K562 (cell line): ENCODE results near the gene SRRM5. TPM values are rescaled to one million over a fixed set of nuclear protein-coding genes. Genes with fewer than 3 reads are reported as not detected.

Experiments used
- ATAC-seq: fragments of 200-7000 bp; cut with Tn5 transposase; 3 replicates; pipeline ENCODE4 v1.9.1; 2020; ENCODE audit warnings: moderate library complexity
- BruUV-seq: library from RNA; stranded (reverse); fragments of 400-500 nt; replicated peaks from 2 replicates; lab custom pipeline; 2021; lab: Mats Ljungman, UMichigan
- CTCF ChIA-PET: fragments of 300-600 bp; formaldehyde crosslinking; extraction: SDS; loops from one replicate; lab custom pipeline; 2021; ENCODE audit warnings: low intra/inter-chr PET ratio; lab: Yijun Ruan, JAX
- POLR2A ChIA-PET: fragments of 300-600, 350-650 bp; sonication (Branson Sonifier 250); formaldehyde crosslinking; extraction: SDS; loops from one replicate; lab custom pipeline; 2021; ENCODE audit warnings: antibody characterized with exemption, inconsistent platforms; lab: Yijun Ruan, JAX
- DNase-seq, 4 experiments: peaks; one replicate each; pipeline versions ENCODE4 v3.0.0 to v3.0.0-alpha.2; 2011 to 2018; ENCODE audit warnings: low spot score in 3 of 4, mixed read lengths in 3 of 4; ENCODE audit errors: extremely low read depth in 1 of 4
- FAIRE-seq: peaks from 2 replicates; lab custom pipeline; 2011; peaks lifted over from hg19 to GRCh38; lab: Jason Lieb, UNC
- H2AFZ ChIP-seq: 2 replicates; pipeline ENCODE4 v1.6.0; 2011; ENCODE audit warnings: low read depth, low read length, control low read depth, inconsistent platforms
- H3K27ac ChIP-seq: fragments of 200-600 bp; 3 replicates; pipeline ENCODE4 v1.8.0; 2011; ENCODE audit warnings: low read depth, mild to moderate bottlenecking, control low read depth, inconsistent platforms, low read length, moderate library complexity, mixed read lengths; ENCODE audit errors: extremely low read depth
- H3K27me3 ChIP-seq, 2 experiments: fragments of 300-600 bp in 1 of 2; 2 replicates in 1 of 2; 3 replicates in 1 of 2; pipeline versions ENCODE4 v1.6.0 to v1.8.0; 2011; ENCODE audit warnings: inconsistent platforms in 2 of 2, low read length in 2 of 2, mild to moderate bottlenecking in 1 of 2, mixed read lengths in 1 of 2, moderate library complexity in 1 of 2; ENCODE audit not compliant: control insufficient read depth in 2 of 2, insufficient read depth in 2 of 2
- H3K36me3 ChIP-seq: fragments of 300-600 bp; 3 replicates; pipeline ENCODE4 v1.8.0; 2011; ENCODE audit warnings: mild to moderate bottlenecking, low read length, inconsistent platforms; ENCODE audit not compliant: control insufficient read depth, insufficient read depth
- H3K4me1 ChIP-seq, 2 experiments: fragments of 200-600 bp in 1 of 2; replicated peaks in 1 of 2; 2 replicates in 1 of 2; 3 replicates in 1 of 2; pipeline versions ENCODE4 v1.5.1 to v1.8.0; 2011; ENCODE audit warnings: inconsistent platforms in 2 of 2, low read length in 2 of 2, mild to moderate bottlenecking in 1 of 2, mixed read lengths in 1 of 2, moderate library complexity in 1 of 2; ENCODE audit not compliant: control insufficient read depth in 2 of 2, insufficient read depth in 2 of 2
- H3K4me2 ChIP-seq: 2 replicates; pipeline ENCODE4 v1.6.1; 2011; ENCODE audit warnings: low read length, control low read depth, inconsistent platforms, mixed read lengths; ENCODE audit not compliant: insufficient read depth
- H3K4me3 ChIP-seq: fragments of 200-600 bp; sonication (generic), shearing (Covaris generic); 2 replicates; pipeline ENCODE4 v1.5.1; 2016; ENCODE audit warnings: control low read depth, inconsistent platforms
- H3K79me2 ChIP-seq: fragments of 200-600 bp; 3 replicates; pipeline ENCODE4 v1.8.0; 2011; ENCODE audit warnings: low read length, inconsistent platforms; ENCODE audit not compliant: control insufficient read depth, insufficient read depth
- H3K9ac ChIP-seq, 2 experiments: 2 replicates each; pipeline versions ENCODE4 v1.6.0 to v1.6.1; 2011; ENCODE audit warnings: low read depth in 2 of 2, low read length in 2 of 2, control low read depth in 1 of 2, inconsistent platforms in 1 of 2, mild to moderate bottlenecking in 1 of 2, mixed read lengths in 1 of 2; ENCODE audit not compliant: insufficient read depth in 1 of 2
- H3K9me1 ChIP-seq: one replicate; pipeline ENCODE4 v1.6.0; 2011; ENCODE audit warnings: inconsistent platforms, mild to moderate bottlenecking, low read length, moderate library complexity; ENCODE audit not compliant: control insufficient read depth, insufficient read depth
- H3K9me3 ChIP-seq: replicated peaks from 2 replicates; pipeline ENCODE4 v1.5.1; 2011; ENCODE audit warnings: low read depth, low read length, inconsistent platforms; ENCODE audit not compliant: control insufficient read depth, insufficient read depth
- H4K20me1 ChIP-seq: replicated peaks from 2 replicates; pipeline ENCODE4 v1.6.1; 2011; ENCODE audit warnings: low read length, inconsistent platforms, mixed read lengths; ENCODE audit not compliant: control insufficient read depth, insufficient read depth
- AFF4 ChIP-seq: sonication (generic); formaldehyde crosslinking; IDR thresholded peaks from 2 replicates; pipeline ENCODE4 v1.8.0; 2023; ENCODE audit warnings: mild to moderate bottlenecking, missing genetic modification reagents
- FOXO4 ChIP-seq: fragments of 450-650 bp; formaldehyde crosslinking; IDR thresholded peaks from 2 replicates; pipeline ENCODE4 v1.4.0; 2020; ENCODE audit warnings: mild to moderate bottlenecking, moderate library complexity
- TFAM ChIP-seq: fragments of 250-450 bp; sonication (Bioruptor Pico); conservative IDR thresholded peaks from 2 replicates; pipeline ENCODE4 v1.5.0; 2021; ENCODE audit warnings: mild to moderate bottlenecking, moderate library complexity
- ZNF184 ChIP-seq: sonication (generic); formaldehyde crosslinking; IDR thresholded peaks from 2 replicates; pipeline ENCODE4 v1.5.0; 2020; ENCODE audit warnings: missing genetic modification reagents
- WGBS: fragments of 100-300 bp; shearing (Covaris generic); methylation state at CpG from one replicate; pipeline ENCODE4 v1.1.6; 2016; ENCODE audit warnings: low coverage, mixed read lengths; ENCODE audit not compliant: insufficient coverage; ENCODE audit errors: missing lambda C conversion rate; 5-methylcytosine and 5-hydroxymethylcytosine counted together
- in situ Hi-C: fragments of 300-500 bp; cut with MboI; formaldehyde crosslinking; loops from 4 replicates; pipeline ENCODE4 v1.15.0; 2018; ENCODE audit warnings: inconsistent platforms, mixed read lengths
- intact Hi-C: fragments of 100-400 bp; cut with micrococcal nuclease; formaldehyde crosslinking; loops from 2 replicates; pipeline ENCODE4 v1.14.2; 2022
- polyA plus RNA-seq, 8 experiments: library from polyadenylated mRNA; depleted of rRNA in 4 of 8; stranded (reverse) in 5 of 8; unstranded in 3 of 8; fragments of >200 nt; fragmentation: Nextera tagmentation in 2 of 8; fragmentation: Illumina TruSeq in 1 of 8; extraction: Ambion mirVana in 2 of 8; extraction: Trizol in 1 of 8; gene quantifications; 2 replicates each; pipeline versions ENCODE4 v1.2.1 to v1.2.3, GENCODE V29; 2011 to 2014; ENCODE audit warnings: inconsistent platforms in 1 of 8, missing spikeins in 1 of 8
- total RNA-seq, 7 experiments: library from RNA; depleted of rRNA in 6 of 7; stranded (reverse); fragments of >200 nt in 6 of 7; fragmentation: Illumina TruSeq in 2 of 7; extraction: Trizol in 2 of 7; gene quantifications; 2 replicates each; pipeline versions ENCODE4 v1.2.1 to v1.2.3, GENCODE V29; 2011 to 2021; ENCODE audit warnings: low replicate concordance in 1 of 7
- TF ChIP-seq, protein P1 (sequence below): sonication (generic); formaldehyde crosslinking; IDR thresholded peaks from 2 replicates; pipeline ENCODE4 v1.8.1; 2023; ENCODE audit warnings: mild to moderate bottlenecking, missing genetic modification reagents, moderate library complexity

SRRM5 gene
- total and polyA plus RNA-seq, 9 of the 15 experiments (the other 6 are each of a cell fraction or from before 2014, with no cell fraction given) = 0.09 to 0.45 (median 0.18) TPM; not detected in 2

GRCh38 chr19:43589678-43590077 is 22.2 kb upstream of the SRRM5 start:
- H3K9ac ChIP-seq = no peak overlapping the region
- peaks cover 0 to 19% of the 10 kb centered on the region in 2 experiments; a peak in 2 of 5 replicates for H3K4me1 ChIP-seq
- no peaks in the 10 kb centered on the region for H4K20me1 ChIP-seq
- intact Hi-C loops (no loop called here), in situ Hi-C loops (no loop called here)
- no peak overlapping the region for H3K4me3 ChIP-seq
- peaks cover 25% of the 10 kb centered on the region; the same call in 2 of the 3 replicates for H3K36me3 ChIP-seq
- no peaks in the 10 kb centered on the region for H3K27me3 ChIP-seq
- no peak overlapping the region for H3K27ac ChIP-seq
- CTCF ChIA-PET = no interaction called here
- FAIRE-seq (no peak), DNase-seq (no peak), ATAC-seq (no peak)
- H3K9me3 ChIP-seq = no peaks in the 10 kb centered on the region
- H3K9me1 ChIP-seq = no peaks in the 10 kb centered on the region
- no TSS peak for BruUV-seq
- POLR2A ChIA-PET = interaction anchor here (1.7 kb wide), 1 partner anchor 22 kb away, joined by 3 read pairs; no protein-coding TSS in a partner anchor
- peaks cover 5% of the 10 kb centered on the region; the same call in 2 of the 3 replicates for H3K79me2 ChIP-seq
- TF ChIP-seq, protein P1, sequence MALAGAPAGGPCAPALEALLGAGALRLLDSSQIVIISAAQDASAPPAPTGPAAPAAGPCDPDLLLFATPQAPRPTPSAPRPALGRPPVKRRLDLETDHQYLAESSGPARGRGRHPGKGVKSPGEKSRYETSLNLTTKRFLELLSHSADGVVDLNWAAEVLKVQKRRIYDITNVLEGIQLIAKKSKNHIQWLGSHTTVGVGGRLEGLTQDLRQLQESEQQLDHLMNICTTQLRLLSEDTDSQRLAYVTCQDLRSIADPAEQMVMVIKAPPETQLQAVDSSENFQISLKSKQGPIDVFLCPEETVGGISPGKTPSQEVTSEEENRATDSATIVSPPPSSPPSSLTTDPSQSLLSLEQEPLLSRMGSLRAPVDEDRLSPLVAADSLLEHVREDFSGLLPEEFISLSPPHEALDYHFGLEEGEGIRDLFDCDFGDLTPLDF (CRISPR knock-in tag) = no peak
- no peak for TF ChIP-seq TFAM (CRISPR knock-in tag)
- no peak for TF ChIP-seq AFF4
- TF ChIP-seq FOXO4 (CRISPR knock-in tag) = no peak
- no peak for TF ChIP-seq ZNF184 (CRISPR knock-in tag)
- no peak overlapping the region for H2AFZ ChIP-seq
- WGBS = 46% methylated on average over 6 of the region's 6 CpGs
- no peak overlapping the region for H3K4me2 ChIP-seq
